GM18502 (cell line): Measurements from ENCODE around the gene HOXC9.

Experiments
- ATAC-seq: cut with Tn5 transposase; IDR thresholded peaks from one replicate; pipeline ENCODE4 v1.9.1; 2021; ENCODE audit warnings: mild to moderate bottlenecking; ENCODE audit not compliant: unreplicated experiment, poor library complexity

HOXC9 gene

DNA sequence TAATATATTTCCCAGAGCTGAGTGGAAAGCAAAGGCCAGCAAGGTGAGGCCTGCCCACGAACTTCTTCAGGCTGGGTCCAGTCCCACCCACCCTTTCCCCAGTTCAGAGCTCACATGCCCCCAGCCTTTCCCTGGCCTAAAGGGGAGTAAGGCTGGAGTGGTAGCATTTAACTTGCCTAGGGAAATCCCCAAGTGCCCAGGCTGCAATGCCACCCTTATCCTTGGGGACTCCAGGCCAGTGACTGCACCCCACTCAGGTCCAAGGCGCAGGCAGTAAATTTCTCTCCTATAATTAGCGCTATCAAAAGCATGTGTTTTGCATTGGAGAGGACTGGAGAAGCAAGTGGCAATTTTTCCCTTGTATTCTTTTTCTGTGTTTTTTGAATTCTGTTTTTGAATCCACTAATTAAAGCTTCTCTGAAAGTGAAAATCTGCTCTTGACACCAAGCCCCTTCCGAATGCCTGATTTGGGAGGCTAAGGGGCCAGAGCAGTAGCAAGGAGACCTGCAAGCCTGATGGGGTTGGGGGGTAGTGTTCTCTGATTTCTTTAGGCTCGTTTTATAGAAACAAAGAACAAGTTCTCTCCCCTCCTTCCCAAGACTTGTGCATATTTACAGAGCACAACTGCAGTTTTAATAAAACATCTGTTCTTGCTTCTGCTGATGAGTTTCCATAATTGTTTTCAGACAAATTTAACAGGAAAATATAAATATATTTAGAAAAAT, 24.8 kb downstream of the HOXC9 start:
- no peak for ATAC-seq

DNA sequence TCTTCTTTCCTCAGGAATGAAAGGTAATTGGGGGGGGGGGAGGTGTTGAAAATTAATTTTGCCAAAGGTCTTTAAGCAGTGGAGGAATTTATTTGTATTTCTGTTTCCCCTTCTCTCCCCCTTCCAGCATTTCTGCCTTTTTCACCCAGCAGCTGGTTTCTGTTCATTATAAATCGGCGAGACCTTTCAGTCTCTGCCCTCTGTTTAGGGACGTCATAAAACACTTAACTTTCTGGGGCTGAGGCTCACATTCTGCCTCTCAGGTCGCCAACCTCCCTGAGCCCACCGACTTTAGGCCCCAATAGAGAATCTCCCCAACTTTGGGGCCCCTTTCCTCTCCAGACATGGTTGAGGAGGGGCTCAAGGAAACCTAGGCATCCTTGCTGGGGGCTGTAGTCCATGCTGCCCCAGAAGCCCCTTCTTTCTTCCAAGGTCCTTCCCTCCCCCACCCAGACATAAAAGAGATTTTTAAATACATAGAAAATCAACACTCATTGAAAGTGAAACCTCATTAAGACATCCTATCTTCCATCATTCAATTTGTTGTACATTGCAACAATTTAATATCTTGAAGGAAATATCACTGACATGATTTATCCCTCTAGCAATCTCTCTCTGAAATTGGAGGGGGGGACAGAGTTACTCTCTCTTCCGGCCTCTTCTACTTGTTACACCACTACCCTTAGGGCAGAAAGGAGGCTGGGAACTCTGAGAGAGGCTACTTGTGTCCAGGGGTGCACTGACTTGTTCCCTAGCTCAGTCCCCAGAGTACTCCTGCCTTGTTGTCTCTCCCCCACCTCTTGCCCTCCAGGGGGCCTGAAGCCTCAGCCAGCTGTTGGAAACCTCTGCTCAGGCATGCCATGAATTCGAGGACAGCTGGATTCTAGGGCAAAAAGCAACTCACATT, 25.8 kb downstream of the HOXC9 start:
- ATAC-seq, result no peak

DNA sequence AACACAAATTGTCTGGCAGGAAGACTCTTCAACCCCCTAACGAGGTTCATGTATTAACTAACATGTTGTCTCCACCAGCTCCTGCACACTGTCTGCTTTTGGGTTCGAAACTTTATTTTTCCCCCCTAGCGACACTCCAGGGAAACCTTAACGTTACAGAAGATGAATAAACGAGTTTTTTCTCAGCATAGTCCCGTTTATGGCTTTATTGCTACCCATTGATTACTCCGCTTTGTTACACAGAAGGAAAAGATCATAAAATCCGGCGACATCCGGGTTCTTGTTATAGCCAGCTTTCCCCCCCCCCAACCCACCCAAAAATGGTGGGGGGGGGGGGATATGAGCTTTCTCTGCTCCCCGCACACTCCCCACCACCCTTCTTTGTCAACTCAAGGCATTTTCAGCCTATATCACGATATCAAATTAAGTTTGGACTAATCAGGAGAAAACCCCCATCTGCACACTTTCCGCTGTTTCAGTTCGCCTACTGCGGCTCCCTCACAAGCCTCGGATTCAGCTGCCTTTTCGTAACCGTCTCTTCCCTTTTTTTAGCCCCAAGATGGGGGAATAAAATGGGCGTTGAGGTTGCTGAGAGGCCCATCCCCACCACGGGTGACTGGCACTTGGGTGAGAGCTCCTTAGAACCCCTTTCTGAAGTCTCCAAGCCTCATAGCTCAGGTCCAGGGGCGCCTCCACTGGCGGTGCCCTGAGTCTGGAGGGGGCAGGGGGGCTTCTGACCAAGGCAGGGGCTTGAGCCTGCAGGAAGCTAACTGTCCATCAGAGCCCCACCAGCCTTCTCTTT, 26.9 kb downstream of the HOXC9 start:
- no peak for ATAC-seq

DNA sequence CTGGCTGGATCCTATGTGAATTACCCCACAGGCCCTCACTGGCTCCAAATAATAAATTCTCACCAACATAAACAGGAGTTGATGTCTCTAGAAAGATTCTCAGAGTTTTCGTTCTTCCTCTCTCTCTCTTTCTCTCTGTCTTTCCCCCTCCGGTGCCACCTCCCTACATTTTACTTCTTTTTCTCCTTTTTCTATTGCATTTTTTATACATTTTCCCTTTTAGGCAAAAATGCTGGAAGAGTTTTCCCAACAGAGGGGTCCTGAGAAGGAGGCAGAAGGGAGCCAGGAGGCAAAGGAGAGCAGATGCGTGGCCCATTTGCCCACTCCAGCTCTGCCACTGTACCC, 27.5 kb downstream of the HOXC9 start:
- no peak for ATAC-seq

DNA sequence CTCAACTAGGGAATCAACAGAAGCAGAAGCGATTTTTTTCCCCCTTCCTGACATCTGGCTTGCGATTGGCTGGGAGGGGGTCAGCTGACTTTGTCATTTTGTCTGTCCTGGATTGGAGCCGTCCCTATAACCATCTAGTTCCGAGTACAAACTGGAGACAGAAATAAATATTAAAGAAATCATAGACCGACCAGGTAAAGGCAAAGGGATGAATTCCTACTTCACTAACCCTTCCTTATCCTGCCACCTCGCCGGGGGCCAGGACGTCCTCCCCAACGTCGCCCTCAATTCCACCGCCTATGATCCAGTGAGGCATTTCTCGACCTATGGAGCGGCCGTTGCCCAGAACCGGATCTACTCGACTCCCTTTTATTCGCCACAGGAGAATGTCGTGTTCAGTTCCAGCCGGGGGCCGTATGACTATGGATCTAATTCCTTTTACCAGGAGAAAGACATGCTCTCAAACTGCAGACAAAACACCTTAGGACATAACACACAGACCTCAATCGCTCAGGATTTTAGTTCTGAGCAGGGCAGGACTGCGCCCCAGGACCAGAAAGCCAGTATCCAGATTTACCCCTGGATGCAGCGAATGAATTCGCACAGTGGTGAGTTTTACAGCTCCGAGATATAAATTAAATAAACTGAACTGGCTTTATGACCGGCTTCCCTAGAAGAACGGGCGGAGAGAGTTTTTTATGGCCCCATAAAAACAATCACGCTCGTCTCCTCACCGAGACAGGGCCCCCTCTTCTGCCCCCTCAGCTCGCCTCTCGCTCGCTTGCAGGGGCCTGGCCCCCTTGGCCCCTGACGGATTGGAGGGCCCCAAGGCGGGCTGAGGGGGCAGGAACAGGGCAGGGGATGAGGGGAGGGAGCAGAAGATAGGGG, 28.6 kb downstream of the HOXC9 start, which contains the start of gene HOXC6:
HOXC6 (plus strand) TSS at position 127 of the 888 bp plus-strand sequence; CDS start at position 209, 82 bp downstream.
- no peak for ATAC-seq

DNA sequence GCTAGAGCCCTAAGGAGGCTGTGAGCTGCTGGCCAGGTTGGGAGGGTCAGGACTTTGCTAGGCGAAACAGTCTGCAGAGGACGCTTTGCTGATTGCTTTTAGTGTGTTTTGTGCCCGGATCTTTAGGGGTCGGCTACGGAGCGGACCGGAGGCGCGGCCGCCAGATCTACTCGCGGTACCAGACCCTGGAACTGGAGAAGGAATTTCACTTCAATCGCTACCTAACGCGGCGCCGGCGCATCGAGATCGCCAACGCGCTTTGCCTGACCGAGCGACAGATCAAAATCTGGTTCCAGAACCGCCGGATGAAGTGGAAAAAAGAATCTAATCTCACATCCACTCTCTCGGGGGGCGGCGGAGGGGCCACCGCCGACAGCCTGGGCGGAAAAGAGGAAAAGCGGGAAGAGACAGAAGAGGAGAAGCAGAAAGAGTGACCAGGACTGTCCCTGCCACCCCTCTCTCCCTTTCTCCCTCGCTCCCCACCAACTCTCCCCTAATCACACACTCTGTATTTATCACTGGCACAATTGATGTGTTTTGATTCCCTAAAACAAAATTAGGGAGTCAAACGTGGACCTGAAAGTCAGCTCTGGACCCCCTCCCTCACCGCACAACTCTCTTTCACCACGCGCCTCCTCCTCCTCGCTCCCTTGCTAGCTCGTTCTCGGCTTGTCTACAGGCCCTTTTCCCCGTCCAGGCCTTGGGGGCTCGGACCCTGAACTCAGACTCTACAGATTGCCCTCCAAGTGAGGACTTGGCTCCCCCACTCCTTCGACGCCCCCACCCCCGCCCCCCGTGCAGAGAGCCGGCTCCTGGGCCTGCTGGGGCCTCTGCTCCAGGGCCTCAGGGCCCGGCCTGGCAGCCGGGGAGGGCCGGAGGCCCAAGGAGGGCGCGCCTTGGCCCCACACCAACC, 29.8 kb downstream of the HOXC9 start:
- ATAC-seq, result no peak

DNA sequence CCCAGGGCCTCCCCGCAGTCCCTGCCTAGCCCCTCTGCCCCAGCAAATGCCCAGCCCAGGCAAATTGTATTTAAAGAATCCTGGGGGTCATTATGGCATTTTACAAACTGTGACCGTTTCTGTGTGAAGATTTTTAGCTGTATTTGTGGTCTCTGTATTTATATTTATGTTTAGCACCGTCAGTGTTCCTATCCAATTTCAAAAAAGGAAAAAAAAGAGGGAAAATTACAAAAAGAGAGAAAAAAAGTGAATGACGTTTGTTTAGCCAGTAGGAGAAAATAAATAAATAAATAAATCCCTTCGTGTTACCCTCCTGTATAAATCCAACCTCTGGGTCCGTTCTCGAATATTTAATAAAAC, 30.5 kb downstream of the HOXC9 start:
- no peak for ATAC-seq

DNA sequence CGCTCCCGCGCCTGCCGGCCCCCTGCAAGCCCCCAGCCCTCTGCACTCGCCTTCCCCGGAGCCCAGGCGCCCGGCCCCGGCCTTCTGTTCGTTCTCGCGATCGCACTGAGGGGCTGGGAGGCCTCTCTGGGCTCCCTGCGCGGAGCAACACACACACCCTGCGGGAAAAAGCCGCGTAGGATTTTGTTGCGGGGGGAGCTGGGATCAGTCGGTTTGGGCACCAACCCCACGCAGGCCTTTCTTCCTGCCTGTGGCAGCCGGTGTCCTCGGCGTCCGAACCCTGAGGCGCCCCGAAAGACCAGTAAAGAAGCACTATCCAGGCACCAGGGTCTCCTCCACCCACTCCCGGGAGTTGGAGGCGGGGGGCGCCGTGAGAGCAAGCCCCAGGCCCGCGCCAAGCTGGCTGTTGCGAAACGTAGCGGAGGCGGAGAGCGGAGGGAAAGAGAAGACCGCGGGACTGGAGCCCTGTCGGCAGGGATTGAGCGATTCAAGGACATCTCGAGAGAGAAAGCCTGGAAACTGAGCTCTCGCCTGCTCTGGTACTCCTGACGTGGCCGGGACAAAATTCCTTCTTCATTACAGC, 31.0 kb downstream of the HOXC9 start:
- ATAC-seq, result no peak

DNA sequence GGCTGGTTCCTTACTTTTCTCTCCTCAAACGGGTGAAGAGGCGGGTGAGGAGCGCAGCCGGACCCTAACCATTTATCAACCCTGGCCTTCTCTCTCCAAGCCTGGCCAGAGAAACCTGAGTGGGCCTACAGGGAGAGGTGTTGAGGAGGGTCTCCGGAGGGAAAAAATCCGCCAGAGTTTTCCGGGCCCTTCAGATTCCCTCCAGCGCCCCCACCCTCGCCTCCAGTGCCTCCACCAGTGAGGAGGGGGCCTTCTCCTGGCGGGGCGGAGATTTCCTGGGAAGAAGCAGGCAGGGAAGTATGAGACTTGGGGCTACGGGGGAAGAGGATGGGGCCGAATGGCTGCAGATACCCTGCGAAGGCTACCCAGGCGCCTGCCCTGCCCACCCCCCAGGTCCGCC, 31.5 kb downstream of the HOXC9 start:
- ATAC-seq, result no peak

DNA sequence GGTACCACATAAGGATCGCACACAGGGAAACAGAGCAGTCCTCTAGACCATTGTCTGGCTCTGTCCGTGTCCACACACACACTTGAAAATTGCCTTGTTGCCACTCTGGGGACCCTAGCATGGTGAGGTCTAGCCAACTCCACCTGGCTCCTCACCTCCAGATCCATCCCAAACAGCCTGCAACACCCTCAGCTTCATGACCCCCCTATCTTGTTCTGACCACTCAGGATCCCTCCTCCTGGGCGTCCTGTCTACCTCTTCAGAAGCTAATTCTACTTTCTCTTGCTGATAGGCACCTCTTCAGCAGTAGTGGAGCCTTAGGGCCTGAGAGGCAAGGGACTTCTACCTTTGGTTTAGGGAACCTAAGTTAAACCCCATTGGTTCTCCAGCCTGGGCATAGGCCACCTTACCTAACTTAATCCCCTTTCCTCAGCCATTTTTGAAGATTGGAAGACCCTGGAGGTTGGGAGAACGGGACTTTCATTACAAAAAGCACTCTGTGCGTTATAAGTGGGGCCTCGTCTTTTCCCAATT, 32.2 kb downstream of the HOXC9 start:
- ATAC-seq, result no peak

DNA sequence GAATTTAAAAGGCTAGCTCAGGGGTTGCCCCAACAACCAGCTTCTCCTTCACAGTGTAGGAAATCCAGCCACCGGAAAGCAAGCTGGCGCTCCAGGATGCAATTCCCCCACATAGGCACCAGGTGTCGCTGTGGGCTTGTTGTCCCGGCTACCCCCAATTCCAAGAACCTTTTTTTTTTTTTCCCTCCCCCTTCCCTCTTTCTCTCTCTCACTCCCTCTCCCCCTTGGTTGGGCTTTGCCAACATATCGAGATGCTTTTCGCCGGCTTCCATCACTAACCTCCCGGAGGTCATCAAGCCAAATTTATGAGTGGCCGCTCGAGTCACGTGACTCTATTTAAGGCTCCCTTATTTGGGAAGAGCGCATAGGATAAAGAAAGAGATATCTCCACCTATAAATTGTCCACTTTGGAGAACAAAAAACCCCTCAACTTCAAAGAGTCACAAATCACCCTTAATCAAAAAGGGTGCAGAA, 32.7 kb downstream of the HOXC9 start, which contains the start of gene HOXC5:
HOXC5 (plus strand) TSS at position 424 of the 474 bp plus-strand sequence. CDS start 73 bp downstream, outside the sequence.
- ATAC-seq, result no peak

DNA sequence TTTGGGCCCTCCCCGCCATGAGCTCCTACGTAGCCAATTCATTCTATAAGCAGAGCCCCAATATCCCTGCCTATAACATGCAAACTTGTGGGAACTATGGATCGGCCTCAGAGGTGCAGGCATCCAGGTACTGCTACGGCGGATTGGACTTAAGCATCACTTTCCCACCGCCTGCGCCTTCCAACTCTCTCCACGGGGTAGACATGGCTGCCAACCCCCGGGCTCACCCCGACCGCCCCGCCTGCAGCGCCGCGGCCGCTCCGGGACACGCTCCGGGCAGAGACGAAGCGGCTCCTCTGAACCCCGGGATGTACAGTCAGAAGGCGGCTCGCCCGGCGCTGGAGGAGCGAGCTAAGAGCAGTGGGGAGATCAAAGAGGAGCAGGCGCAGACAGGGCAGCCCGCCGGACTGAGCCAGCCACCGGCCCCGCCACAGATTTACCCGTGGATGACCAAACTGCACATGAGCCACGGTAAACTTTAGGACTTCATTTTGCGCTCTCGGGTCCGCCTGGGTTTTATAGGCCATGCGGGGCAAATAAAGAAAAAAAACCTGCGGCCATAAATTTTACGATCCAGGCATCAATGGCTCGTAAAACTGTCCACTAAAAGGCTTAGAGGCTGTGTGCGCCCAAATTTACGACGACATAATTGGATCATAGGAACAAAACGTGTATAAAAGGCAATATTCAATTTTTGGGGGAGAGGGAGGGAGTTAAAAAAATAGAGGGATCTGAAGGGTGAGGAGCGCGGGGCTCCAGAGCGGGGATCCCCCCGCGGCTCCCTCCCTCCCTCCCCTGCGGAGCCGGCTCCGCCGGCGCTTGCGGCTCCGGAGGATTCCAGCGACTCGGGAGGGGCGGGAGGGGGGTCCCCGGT, 33.4 kb downstream of the HOXC9 start:
- no peak for ATAC-seq

DNA sequence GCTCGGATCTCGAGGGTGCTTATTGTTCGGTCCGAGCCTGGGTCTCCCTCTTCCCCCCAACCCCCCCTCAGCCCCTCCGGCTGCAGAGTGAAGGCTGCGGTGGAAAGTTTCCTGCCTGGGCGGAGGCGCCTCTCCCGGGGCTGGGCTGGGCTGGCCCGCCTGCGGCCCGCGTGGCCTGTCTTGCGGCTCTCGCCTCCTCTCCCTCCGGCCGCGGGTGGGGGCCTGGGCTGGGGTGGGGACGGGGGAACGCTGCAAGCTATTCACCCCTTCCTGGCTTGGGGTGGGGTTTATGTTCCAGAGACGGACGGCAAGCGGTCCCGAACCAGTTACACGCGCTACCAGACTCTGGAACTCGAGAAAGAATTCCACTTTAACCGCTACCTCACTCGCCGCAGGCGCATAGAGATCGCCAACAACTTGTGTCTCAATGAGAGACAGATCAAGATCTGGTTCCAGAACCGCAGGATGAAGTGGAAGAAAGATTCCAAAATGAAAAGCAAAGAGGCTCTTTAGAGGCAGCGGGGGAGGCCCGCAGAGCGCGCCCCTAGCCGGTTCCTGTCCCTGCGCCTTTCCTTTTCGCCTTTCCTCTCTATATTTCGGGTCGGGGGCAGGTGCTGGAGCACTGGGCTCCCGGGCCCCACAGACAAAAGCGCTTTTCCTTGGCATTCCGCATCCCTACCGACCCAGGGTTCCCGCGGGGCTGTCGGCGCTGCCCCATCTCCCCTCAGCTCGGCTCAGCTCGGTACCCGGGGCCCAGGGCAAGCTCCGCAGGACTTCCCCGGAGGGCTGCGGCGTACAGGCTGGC, 34.2 kb downstream of the HOXC9 start:
- ATAC-seq, result no peak

DNA sequence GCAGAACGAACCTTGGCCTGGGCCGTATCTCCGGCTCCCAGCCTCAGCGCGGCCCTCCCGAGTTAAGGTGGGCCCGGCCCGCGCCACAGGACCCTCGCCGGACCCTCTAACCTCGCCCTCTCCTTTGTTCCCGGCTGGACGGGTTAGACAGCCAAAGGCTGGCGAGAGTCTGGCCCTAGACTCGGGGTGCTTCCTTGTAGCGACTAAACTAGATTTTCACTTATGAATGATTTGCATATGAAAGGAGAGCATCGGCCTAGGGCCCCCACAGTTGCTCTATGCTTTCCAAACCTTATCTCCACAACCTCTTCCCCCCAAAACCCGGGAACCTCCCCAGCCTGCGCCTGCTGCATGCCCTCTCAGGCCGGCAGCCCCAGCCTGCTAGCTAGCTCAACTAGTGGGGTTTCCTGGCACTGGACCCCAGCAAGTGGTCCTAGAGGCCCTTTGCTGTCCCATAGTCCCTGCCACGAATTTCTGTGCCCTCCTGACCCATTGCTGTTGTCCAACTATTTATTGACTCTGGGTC, 34.9 kb downstream of the HOXC9 start:
- ATAC-seq, result no peak

DNA sequence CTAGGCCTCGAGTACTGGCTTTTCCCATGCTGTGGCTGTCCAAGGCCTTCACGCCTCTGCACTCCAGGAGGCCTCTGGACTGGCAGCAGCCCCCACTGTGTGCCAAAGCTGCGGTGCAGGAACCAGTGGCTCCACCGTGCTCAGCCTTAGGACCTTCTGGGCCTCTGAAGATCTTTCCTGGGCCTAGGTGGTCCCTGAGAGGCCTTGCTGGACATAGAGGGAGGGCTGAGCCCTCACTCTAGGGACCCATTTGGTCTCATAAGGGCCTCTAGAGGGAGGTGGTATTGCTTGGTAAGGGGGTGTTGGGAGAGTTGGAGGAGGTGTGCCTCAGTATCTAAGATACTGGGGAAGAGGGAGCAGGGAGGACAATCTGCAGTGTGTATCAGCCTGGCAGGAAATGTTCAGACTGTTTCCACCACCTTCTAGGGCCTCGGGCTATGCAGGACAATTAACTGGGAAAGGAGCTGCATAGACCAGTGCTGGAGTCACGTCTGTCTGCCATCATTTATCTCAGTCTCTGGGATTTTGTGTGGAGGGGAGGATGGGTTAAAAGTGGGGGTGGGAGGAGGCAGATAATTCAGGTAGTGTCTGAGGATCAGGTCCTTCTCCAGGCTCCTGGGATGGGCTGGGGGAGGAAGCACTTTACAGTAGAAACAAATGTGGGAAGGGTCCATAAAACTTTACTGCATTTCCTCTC, 35.8 kb downstream of the HOXC9 start:
- no peak for ATAC-seq
